PC-3 (cell line): ENCODE results near the gene FAM221B. TPM values are rescaled to one million over a fixed set of nuclear protein-coding genes. Genes with fewer than 3 reads are reported as not detected.
A peak's percentile ranks its signal among the peaks of the same experiment; 100 is the strongest.

Experiments used
- ATAC-seq: fragments of 200-7000 bp; cut with Tn5 transposase; 2 replicates; pipeline ENCODE4 v1.9.1; 2020; ENCODE audit warnings: mild to moderate bottlenecking, moderate library complexity
- BruUV-seq: library from RNA; stranded (reverse); fragments of 400-500 nt; replicated peaks from 2 replicates; lab custom pipeline; 2021; lab: Mats Ljungman, UMichigan
- CTCF ChIA-PET: fragments of 300-600 bp; sonication (Branson Sonifier 250); formaldehyde crosslinking; loops from one replicate; lab custom pipeline; 2022; ENCODE audit warnings: antibody characterized with exemption; lab: Charles Lee
- POLR2A ChIA-PET: fragments of 300-600 bp; sonication (Branson Sonifier 250); formaldehyde crosslinking; loops from one replicate; lab custom pipeline; 2022; ENCODE audit warnings: antibody characterized with exemption; ENCODE audit not compliant: unreplicated experiment; lab: Charles Lee
- DNase-seq: peaks from one replicate; pipeline ENCODE4 v3.0.0-alpha.2; 2015
- H2AFZ ChIP-seq: fragments of 300-600 bp; sonication (generic); 2 replicates; pipeline ENCODE4 v1.6.0; 2016; ENCODE audit warnings: antibody characterized with exemption, low read length
- H3F3A ChIP-seq: fragments of 300-600 bp; sonication (generic); one replicate; pipeline ENCODE4 v1.6.0; 2017; ENCODE audit warnings: antibody characterized with exemption, low read length, control low read depth, mild to moderate bottlenecking; ENCODE audit not compliant: unreplicated experiment
- H3K27ac ChIP-seq: fragments of 300-600 bp; sonication (generic); 2 replicates; pipeline ENCODE4 v1.5.1; 2016; ENCODE audit warnings: mild to moderate bottlenecking, low read length
- H3K27me3 ChIP-seq: fragments of 300-600 bp; sonication (generic); 2 replicates; pipeline ENCODE4 v1.6.1; 2016; ENCODE audit warnings: low read length, mixed read lengths
- H3K36me3 ChIP-seq: fragments of 300-600 bp; sonication (generic); 2 replicates; pipeline ENCODE4 v1.6.1; 2016; ENCODE audit warnings: low read depth, mixed run types, low read length, mixed read lengths
- H3K4me1 ChIP-seq: fragments of 300-600 bp; sonication (generic); 2 replicates; pipeline ENCODE4 v1.5.1; 2016; ENCODE audit warnings: low read length; ENCODE audit not compliant: insufficient read depth
- H3K4me2 ChIP-seq: fragments of 300-600 bp; sonication (generic); 2 replicates; pipeline ENCODE4 v1.6.0; 2016; ENCODE audit warnings: low read length
- H3K4me3 ChIP-seq: fragments of 300-600 bp; sonication (generic); 2 replicates; pipeline ENCODE4 v1.5.1; 2016; ENCODE audit warnings: mild to moderate bottlenecking, low read length, mixed read lengths
- H3K79me2 ChIP-seq: fragments of 300-600 bp; sonication (generic); 2 replicates; pipeline ENCODE4 v1.6.1; 2017; ENCODE audit warnings: low read length, mixed read lengths
- H3K9ac ChIP-seq: fragments of 300-600 bp; sonication (generic); 2 replicates; pipeline ENCODE4 v1.6.0; 2016; ENCODE audit warnings: mild to moderate bottlenecking, low read length
- H3K9me2 ChIP-seq: fragments of 300-600 bp; sonication (generic); replicated peaks from 2 replicates; pipeline ENCODE4 v1.6.1; 2016; ENCODE audit warnings: mixed run types, low read length, mixed read lengths
- H3K9me3 ChIP-seq: fragments of 300-600 bp; sonication (generic); 2 replicates; pipeline ENCODE4 v1.6.1; 2016; ENCODE audit warnings: low read length, mixed read lengths
- H4K20me1 ChIP-seq: fragments of 300-600 bp; sonication (generic); 2 replicates; pipeline ENCODE4 v1.6.1; 2016; ENCODE audit warnings: low read length, mixed read lengths
- CTCF ChIP-seq: fragments of 300-600 bp; sonication (generic); conservative IDR thresholded peaks from 2 replicates; pipeline ENCODE4 v1.5.1; 2017; ENCODE audit warnings: antibody characterized with exemption, low read depth, mild to moderate bottlenecking, low read length
- EZH2 ChIP-seq: fragments of 300-600 bp; sonication (generic); IDR thresholded peaks from one replicate; pipeline ENCODE4 v1.6.1; 2017; ENCODE audit warnings: antibody characterized with exemption, mild to moderate bottlenecking, low read length; ENCODE audit not compliant: unreplicated experiment
- EZH2phosphoT487 ChIP-seq: fragments of 300-600 bp; sonication (generic); IDR thresholded peaks from 2 replicates; pipeline ENCODE4 v1.6.1; 2018; ENCODE audit warnings: mild to moderate bottlenecking, antibody characterized with exemption, low read length, borderline replicate concordance
- intact Hi-C: fragments of 100-400 bp; cut with micrococcal nuclease; formaldehyde crosslinking; loops from 2 replicates; pipeline ENCODE4 v1.9.0; 2023
- total RNA-seq: library from RNA; depleted of rRNA; stranded (reverse); fragments of >200 nt; gene quantifications from 2 replicates; pipeline ENCODE4 v1.2.3, GENCODE V29; 2014

Gene FAM221B
- total RNA-seq, 1 experiment from 2014 or later, result not detected

- no peaks in the 10 kb centered on the region for H3K27me3 ChIP-seq
- intact Hi-C loops, result no loop called here
- no peaks in the 10 kb centered on the region for H3K36me3 ChIP-seq
- peak within 1 kb of the TSS; percentile 82 for H2AFZ ChIP-seq
- ChIA-PET POLR2A (no interaction called here), CTCF (interaction anchor here (0.7 kb wide), 1 partner anchor 22 kb away, joined by 4 read pairs; no protein-coding TSS in a partner anchor)
- peak; percentile 83 for DNase-seq
- peak within 1 kb of the TSS; percentile 91 for H3K4me2 ChIP-seq
- BruUV-seq, result no TSS peak
- H3K4me3 ChIP-seq, result peak within 1 kb of the TSS; percentile 68
- no peaks in the 10 kb centered on the region for H4K20me1 ChIP-seq
- TF ChIP-seq EZH2phosphoT487 (no peak), EZH2 (no peak), CTCF (no peak)
- no peaks in the 10 kb centered on the region for H3K9me3 ChIP-seq
- H3K4me1 ChIP-seq, result peaks cover 14% of the 10 kb centered on the region; the same call in 1 of the 2 replicates
- H3K79me2 ChIP-seq, result peaks cover 9% of the 10 kb centered on the region
- H3F3A ChIP-seq, result no peaks in the 10 kb centered on the region
- no peak within 1 kb of the TSS for H3K9ac ChIP-seq
- ATAC-seq, result peak; percentile 57
- H3K27ac ChIP-seq, result no peak within 1 kb of the TSS
- no peaks in the 10 kb centered on the region for H3K9me2 ChIP-seq
Observed at GRCh38 chr9:35812025-35812602, 16.4 kb downstream of the FAM221B start, which contains the start of gene SPAG8. SPAG8 (minus strand) TSS chr9:35812262; CDS start chr9:35812147, 115 bp downstream.

- Histone ChIP-seq H3K27ac (no peak overlapping the region), H2AFZ (peak overlapping the region; percentile 82), H4K20me1 (no peaks in the 10 kb centered on the region), H3K4me3 (peak overlapping the region; percentile 68), H3K4me1 (peaks cover 14% of the 10 kb centered on the region; the same call in 1 of the 2 replicates), H3K9me3 (no peaks in the 10 kb centered on the region), H3K9ac (no peak overlapping the region), H3K4me2 (peak overlapping the region; percentile 91), H3K9me2 (no peaks in the 10 kb centered on the region), H3K36me3 (no peaks in the 10 kb centered on the region), H3K79me2 (peaks cover 9% of the 10 kb centered on the region), H3K27me3 (no peaks in the 10 kb centered on the region), H3F3A (no peaks in the 10 kb centered on the region)
- ATAC-seq, result no peak
- BruUV-seq, result no TSS peak
- no peak for DNase-seq
- CTCF ChIA-PET, result interaction anchor here (0.7 kb wide), 1 partner anchor 21 kb away, joined by 4 read pairs; no protein-coding TSS in a partner anchor
- intact Hi-C loops, result no loop called here
- TF ChIP-seq EZH2 (no peak), CTCF (no peak), EZH2phosphoT487 (no peak)
- POLR2A ChIA-PET, result no interaction called here
Observed at GRCh38 chr9:35811381-35812024, 17.0 kb downstream of the FAM221B start.
